Daoy (cell line): Measurements from ENCODE around the gene PARP14. TPM values are rescaled to one million over a fixed set of nuclear protein-coding genes. Genes with fewer than 3 reads are reported as not detected.
"Not testable (repeated sequence)": the region's sequence is repeated elsewhere in the genome, so short reads cannot be mapped to it uniquely, and the experiment has no call there.

Experiments
- DNase-seq: peaks from one replicate; pipeline ENCODE4 v3.0.0-alpha.2; 2015; ENCODE audit warnings: low read depth
- total RNA-seq: library from RNA; depleted of rRNA; stranded (reverse); fragments of >200 nt; shearing (Covaris generic); gene quantifications from 2 replicates; pipeline ENCODE4 v1.2.3, GENCODE V29; 2014

PARP14 gene
- total RNA-seq, 1 experiment from 2014 or later = 36.9 TPM

- no peak for DNase-seq
Observed at GRCh38 chr3:122676759-122677158, 3.9 kb upstream of the PARP14 start.

DNA sequence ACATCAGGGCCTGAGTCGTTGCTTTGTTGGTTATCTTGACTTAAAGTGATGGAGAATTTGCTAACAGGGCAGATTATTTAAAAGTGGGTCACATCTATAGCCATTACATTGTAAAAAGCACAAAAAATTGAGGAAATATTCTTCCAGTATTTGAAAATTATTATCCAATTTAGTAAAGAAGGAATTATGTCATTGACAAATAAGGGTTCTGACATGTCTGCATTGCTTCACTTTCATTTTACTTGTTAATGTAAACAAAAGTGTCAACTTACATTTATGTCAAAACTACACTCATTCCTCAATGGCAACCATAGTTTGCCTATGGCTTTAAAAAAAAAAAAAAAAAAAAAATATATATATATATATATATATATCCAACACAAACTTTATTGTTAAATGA, 3.4 kb upstream of the PARP14 start:
- no peak for DNase-seq

- DNase-seq = no peak
Observed at GRCh38 chr3:122678506-122678905, 2.1 kb upstream of the PARP14 start.

- peak; percentile 86 for DNase-seq
Observed at GRCh38 chr3:122679085-122679881, 1.4 kb upstream of the PARP14 start.

DNA sequence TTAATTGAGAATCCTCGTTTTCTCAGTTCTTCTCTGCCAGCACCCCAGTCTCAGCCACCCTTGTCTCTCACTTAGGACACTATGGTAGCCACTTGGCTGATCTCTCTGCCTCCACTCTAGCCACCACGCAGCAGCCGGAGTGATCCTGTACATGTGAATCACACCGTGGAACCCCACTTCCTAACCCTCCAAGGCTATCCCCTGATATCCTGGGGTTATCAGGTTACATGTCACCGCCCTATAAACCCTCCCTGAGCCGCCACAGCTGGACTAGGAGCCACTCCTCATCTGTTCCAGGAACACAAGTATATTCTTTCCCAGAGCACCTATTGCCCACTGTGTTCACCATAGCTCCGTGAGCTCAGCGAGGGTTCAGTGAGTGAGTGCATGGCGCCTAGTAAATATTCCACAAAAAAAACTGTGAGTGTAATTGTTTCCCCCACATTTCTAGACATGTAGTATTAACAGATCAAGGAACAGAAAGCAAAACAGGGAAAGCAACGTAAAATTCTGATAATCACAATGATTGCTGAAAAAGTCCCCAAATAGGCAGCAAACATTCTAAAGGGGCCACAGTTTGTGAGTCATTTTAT, 661 bp upstream of the PARP14 start:
- peak; percentile 60 for DNase-seq

DNA sequence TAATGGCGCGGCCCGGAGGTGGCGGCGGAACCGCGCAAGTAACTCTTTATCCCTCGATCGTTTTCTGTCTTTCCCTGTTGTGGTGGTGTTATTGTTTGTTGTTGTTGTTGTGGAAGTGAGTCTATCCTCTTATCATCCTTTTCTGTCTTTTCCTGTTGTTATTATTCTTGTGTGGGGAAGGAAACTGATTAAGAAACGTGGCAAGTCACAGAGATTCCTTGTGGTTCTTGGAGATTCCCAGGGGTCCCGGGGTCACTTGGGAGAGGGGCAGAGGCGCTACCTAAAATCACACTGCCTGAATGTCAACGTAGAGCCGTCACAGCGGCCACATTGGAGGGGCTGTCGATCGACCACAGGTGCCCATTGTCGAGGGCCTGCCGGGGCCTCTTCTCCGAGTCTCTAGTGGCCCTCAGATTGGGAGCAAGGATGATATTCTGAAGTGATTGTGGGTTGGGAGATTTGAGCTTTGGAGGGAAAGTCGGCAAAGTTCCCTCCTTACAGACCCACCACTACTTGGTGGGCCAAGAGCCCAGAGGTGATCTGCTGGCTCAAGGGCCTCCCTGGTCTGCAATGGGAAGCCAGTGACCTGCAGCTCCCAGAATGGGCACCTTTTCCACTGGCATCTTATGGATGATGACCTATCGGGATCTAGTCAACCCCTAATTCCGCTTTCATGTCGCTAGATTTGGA, 790 bp downstream of the PARP14 start:
- DNase-seq = no peak

DNA sequence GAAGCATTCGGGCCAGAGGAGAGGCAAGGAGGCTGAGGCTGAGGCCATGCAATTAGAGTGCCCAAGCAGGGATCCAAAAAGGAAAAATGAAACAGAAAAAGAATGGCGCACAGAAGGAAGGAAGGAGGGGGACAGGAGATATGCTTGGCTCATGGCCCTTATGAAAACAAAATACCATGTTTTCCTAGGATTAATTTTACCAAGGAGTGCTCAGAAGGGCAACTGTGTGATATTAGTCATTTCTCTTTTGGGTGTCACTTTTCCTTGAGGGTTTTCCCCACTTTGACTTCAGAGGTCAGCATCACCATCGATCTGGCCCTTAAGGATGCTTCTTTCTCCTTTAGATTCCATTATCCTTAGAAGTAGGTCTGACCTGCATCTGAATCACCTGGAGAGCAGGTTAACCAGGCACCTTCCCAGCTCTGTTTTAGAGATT, 1.4 kb downstream of the PARP14 start:
- DNase-seq = no peak

- DNase-seq = not testable (repeated sequence)
Observed at GRCh38 chr3:122682778-122683411, 2.3 kb downstream of the PARP14 start.

DNA sequence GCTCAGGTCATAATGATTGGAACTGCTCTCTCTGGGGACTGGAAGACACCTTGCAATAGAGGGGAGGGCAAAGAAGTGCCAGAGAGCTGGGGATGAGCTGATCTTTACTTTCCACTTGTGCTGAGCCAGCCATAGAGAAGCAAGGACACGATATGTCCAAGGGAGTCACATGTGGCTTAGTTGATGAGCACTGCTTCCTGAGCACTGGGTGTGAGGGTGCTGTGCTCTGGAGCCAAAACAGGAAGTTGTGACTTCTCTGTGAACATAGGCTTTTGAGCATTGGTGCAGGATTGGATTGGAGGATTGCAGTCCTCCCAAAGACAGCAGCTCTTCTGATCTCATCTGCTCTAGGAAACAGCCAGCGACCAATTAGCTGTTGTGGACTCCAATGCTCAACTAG, 6.7 kb downstream of the PARP14 start:
- no peak for DNase-seq

DNA sequence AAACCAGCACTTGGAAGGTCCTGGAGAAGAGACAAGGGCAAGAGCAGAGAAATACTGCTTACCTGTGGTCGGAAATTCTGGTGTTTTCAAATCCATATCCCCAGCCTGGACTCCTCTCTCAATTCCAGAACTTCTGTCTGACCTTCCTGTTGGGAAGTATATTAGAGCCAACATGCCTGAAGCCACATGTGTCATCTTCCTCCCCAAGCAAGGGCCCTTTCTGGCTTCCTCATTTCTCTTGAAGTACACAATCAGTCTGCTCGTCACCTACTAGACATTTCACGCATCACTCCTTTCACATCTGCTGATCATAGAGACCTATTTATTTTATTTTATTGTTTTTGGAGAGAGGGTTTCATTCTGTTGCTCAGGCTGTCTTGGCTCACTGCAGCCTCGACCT, 8.4 kb downstream of the PARP14 start:
- DNase-seq = peak; percentile 38

- peak; percentile 58 for DNase-seq
Observed at GRCh38 chr3:122689587-122689986, 8.9 kb downstream of the PARP14 start.

GRCh38 chr3:122690096-122690495, 9.5 kb downstream of the PARP14 start:
- DNase-seq = no peak

DNA sequence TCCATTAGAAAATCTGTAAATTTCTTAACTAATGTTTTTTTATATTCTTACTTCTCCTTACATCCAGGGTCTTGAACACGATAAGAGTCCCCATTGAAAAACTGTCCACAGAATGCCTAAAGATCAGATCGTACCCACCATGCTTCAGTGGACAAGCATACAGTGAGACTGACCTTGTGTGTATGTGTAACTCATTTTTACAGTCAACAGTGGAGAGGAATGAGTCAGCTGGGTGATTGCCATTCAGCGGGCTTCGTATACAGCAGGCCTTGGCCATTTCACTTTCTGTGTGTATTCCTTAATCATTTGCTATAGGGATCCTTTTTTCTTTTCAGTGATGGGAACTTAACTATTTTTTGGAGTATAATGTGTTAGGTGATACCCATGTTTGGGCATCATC, 10.6 kb downstream of the PARP14 start:
- DNase-seq = peak; percentile 65

DNA sequence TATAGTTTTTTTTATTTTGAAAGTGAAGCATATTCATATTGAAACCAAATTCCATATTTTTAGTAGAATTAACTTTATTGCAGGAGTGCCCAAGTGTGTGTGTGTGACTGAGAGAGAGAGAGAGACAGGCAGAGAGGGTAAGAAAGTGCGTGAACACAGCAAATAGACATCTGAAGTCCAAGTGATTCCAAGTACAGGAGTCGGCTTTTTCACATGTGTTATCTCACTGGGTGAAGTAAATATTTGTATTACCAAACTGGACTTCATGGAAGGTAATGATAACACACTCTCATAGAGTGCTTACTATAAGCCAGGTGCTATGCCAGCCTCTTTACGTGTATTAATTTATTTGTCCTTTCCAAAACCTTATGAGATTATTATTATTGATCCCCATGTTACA, 12.0 kb downstream of the PARP14 start:
- DNase-seq = no peak

DNA sequence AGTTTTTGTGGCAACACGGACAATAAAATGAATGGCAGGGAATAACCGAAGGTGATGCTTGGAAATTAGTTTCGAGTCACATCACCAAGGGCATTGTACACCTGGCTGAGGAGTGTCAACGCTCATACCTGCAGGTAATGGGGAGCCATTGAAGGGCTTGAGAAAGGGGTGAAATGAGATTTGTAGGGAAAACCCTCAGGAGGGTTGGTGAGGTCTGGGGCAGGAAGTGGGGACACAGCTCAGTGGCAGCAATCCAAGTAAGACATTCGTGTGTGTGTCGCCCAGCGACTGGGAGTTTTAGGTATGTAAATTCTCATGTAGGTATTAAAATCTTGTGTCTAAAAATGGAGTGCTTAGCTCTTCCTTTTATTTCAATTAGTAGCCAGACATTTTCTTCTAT, 14.3 kb downstream of the PARP14 start:
- DNase-seq = no peak

GRCh38 chr3:122695927-122696561, 15.4 kb downstream of the PARP14 start:
- no peak for DNase-seq

- DNase-seq = peak; percentile 25
Observed at GRCh38 chr3:122697952-122698620, 17.4 kb downstream of the PARP14 start.

DNA sequence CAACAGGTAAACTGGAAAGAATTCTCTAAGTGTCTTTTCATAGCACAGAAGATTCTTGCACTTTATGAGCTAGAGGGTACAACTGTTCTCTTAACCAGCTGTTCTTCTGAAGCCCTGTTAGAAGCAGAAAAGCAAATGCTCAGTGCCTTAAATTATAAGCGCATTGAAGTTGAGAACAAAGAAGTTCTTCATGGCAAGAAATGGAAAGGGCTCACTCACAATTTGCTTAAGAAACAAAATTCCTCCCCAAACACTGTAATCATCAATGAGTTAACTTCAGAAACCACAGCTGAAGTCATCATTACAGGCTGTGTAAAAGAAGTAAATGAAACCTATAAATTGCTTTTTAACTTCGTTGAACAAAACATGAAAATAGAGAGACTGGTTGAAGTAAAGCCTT, 19.6 kb downstream of the PARP14 start:
- no peak for DNase-seq

DNA sequence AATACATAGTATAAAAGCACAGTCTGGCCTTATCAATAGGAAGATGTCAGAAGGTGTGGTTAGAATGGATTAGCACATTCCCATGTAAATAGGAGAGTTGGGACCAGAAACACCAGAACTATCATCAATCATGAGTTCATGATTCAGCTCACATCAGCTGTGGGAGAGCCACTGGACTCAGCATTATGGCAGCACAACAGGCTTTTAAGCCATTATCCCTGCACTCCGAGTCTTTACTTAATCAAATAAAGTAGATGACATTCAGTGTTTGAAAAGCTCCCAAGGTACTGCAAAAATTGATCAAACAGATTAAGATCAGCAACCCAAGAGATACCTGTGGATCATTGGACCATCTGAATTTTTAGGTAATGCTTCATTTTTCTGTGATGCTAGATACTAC, 24.7 kb downstream of the PARP14 start:
- DNase-seq = no peak

GRCh38 chr3:122710616-122711251, 30.1 kb downstream of the PARP14 start:
- DNase-seq = not testable (repeated sequence)

DNA sequence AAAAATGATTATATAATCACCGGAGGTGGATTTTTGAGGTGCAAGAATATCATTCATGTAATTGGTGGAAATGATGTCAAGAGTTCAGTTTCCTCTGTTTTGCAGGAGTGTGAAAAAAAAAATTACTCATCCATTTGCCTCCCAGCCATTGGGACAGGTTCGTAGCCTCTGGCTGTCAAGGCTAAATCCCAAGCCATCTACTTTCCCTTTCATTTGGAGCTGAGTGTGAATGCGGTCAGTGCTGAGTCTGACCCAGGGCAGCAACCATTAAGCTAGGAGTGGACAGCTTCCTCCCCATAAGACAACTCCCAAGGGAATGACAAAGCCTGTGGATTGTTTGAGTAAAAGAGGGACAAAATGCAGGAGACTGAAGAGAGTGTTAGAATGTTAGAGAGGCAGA, 33.6 kb downstream of the PARP14 start:
- DNase-seq = no peak
